ENCODE measurements around the gene EGFL7.

- TF ChIP-seq, protein P1, sequence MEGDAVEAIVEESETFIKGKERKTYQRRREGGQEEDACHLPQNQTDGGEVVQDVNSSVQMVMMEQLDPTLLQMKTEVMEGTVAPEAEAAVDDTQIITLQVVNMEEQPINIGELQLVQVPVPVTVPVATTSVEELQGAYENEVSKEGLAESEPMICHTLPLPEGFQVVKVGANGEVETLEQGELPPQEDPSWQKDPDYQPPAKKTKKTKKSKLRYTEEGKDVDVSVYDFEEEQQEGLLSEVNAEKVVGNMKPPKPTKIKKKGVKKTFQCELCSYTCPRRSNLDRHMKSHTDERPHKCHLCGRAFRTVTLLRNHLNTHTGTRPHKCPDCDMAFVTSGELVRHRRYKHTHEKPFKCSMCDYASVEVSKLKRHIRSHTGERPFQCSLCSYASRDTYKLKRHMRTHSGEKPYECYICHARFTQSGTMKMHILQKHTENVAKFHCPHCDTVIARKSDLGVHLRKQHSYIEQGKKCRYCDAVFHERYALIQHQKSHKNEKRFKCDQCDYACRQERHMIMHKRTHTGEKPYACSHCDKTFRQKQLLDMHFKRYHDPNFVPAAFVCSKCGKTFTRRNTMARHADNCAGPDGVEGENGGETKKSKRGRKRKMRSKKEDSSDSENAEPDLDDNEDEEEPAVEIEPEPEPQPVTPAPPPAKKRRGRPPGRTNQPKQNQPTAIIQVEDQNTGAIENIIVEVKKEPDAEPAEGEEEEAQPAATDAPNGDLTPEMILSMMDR (CRISPR knock-in tag; IDR thresholded peaks at IDR 0.05), result no peak
- no peak for TF ChIP-seq REST (IDR thresholded peaks at IDR 0.05; ENCODE audit: borderline replicate concordance in 1 of 2, low read depth in 1 of 2, low read length in 2 of 2)
- no peak for TF ChIP-seq GABPA (IDR thresholded peaks at IDR 0.05; ENCODE audit: low read depth, low read length)
- TF ChIP-seq GABPA (CRISPR knock-in tag; IDR thresholded peaks at IDR 0.05; ENCODE audit: low read depth), result no peak
- TF ChIP-seq ELF1 (CRISPR knock-in tag; IDR thresholded peaks at IDR 0.05), result no peak
- TF ChIP-seq SMAD1 (CRISPR knock-in tag; IDR thresholded peaks at IDR 0.05; ENCODE audit: borderline replicate concordance, low read depth), result no peak
- TF ChIP-seq KDM4B (CRISPR knock-in tag; IDR thresholded peaks at IDR 0.05), result no peak
- no peak for TF ChIP-seq ZFX (CRISPR knock-in tag; IDR thresholded peaks at IDR 0.05; ENCODE audit: low read depth)
- no peak for TF ChIP-seq POLR2A (IDR thresholded peaks at IDR 0.05; ENCODE audit: insufficient read depth in 1 of 2, low read depth in 2 of 2, low read length in 2 of 2)
Measured at GRCh38 chr9:136695435-136695895, 32.7 kb downstream of the EGFL7 start.

All from HepG2 (cell line).